NOMO-1 (cell line): ENCODE measurements around the gene MTMR3.

Experiments used
- DNase-seq, 2 experiments: peaks; one replicate each; lab custom pipeline; 2025; ENCODE audit not compliant: unreplicated experiment in 2 of 2; lab: John Stamatoyannopoulos, UW

MTMR3 gene

GRCh38 chr22:29998627-29999384 lies 115.8 kb downstream of the MTMR3 start:
- DNase-seq = no peak

GRCh38 chr22:30000566-30000965 lies 117.6 kb downstream of the MTMR3 start:
- DNase-seq = no peak

DNA sequence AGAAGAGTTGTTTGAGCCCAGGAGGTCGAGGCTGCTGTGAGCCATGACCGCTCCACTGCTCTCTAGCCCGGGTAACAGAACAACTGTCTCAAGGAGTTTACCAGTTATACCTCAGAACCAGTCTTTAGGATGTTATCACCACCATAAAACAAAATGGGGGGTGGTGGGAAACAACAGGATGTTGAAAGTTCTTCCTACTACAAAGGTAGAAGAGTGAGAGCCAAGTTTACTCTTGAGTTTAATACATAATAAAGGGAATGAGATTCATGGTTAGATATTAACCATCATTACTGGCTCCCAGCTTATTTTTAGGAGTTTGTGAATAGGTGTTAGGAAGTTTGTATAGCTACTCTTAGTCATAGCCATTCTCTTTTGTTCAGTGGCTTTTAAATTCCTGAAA lies 118.5 kb downstream of the MTMR3 start:
- DNase-seq = no peak

GRCh38 chr22:30002861-30003486 lies 120.0 kb downstream of the MTMR3 start:
- DNase-seq = no peak

- DNase-seq = no peak
These were observed 121.1 kb downstream of the MTMR3 start for GRCh38 chr22:30004101-30004500.

DNA sequence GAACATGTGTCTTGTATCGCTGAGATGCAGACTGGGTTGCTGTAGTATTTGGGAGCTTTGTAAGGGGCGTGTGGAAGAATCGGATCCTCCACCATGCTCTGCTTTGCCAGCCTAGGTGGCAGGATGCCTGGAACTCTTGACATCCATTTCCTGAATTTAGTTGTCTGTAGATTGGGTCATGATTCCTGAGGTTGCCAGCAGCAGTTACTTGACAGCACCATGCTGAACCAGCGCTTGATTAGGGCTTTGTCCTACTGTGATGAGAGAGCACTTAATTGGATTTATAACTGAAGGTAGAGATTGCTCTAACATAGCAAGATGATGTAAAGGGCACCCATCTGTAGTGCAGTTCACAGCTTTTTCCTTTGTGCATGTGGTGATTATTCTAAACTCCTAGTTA lies 121.7 kb downstream of the MTMR3 start:
- no peak for DNase-seq

GRCh38 chr22:30005213-30005857 lies 122.4 kb downstream of the MTMR3 start:
- peak; percentile 9 to 58 for DNase-seq

DNA sequence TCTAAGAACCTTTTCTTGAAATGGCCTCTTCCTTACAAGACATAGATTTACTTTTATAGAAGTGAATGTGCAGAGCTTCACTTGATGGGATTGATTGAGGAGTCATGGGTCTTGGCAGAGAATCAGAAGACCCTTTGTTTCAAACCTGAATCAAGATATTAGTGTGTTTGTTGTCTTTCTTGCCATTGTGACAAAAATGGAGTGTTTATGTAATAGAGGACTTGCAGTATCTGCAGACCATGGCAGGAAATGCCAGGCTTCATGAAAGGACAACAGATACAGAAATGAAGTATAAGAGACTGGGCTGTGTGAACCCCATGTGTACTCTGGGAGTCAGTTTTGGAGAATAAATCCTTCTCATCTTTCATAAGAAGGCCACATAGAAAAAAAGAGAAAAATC lies 124.4 kb downstream of the MTMR3 start:
- DNase-seq = no peak

DNA sequence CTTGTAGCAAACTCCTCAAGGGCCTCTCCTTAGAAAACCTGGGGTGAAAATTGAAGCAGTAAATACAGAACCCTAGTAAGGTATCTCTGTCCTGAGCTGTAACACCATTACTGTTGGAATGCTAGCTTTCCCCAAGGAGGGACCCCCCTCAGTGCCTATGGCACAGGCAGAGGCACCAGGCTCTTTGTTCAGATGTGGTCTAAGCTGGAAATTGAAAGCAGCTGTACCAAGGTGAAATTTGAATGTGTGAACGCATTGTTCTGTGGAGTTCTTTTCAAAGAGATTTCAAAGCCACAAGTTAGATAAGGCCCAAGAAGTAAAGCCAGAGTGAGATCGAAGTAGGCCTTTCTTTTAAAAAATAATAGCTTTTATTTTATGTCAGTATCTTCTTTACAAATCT lies 125.4 kb downstream of the MTMR3 start:
- no peak for DNase-seq

DNA sequence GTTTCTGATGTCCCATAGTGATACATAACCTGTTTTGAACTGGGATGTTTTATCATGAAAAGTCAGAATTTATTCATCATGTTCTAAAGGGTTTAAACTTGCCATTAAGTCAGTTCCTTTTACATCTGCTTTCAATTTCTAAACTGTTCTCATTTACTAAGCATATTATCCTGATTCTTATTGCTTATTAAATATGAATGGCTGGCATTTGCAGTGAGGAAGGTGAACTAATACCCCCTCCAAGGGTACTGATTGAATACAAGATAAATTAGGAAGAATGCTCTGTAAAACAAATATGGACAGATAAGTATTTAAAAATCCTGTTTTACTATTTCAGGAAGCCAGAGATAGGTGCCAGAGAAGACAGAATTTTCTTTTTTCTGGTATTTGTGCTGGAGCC lies 126.5 kb downstream of the MTMR3 start:
- no peak for DNase-seq

DNA sequence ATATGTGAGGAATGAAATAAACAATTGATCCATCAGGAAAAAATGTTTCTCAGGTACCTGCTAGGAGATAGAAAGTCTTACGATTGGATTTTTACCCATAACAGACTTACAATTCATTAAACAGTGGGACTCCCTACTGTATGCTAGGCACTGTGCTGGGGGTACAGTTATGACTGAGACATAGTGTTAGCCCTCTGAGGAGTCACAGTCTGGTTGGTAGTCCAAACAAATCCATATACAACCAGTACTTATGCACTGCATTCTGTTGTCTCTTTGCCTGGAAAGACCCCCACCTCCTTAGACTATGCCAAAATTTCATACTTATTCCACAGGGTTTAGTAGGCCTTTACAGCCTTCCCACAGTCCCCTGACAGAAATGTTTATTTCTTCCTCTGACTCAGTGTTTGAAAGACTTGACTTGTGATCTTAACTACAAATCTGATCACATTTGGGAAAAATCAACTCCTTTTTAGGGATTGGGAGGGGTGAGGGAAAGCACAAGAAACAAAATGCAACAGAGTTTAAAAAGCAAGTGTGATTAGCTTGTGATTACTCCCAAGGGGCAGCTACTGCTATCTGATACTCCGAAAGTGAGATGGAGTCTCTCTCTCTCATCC lies 127.9 kb downstream of the MTMR3 start:
- no peak for DNase-seq

DNA sequence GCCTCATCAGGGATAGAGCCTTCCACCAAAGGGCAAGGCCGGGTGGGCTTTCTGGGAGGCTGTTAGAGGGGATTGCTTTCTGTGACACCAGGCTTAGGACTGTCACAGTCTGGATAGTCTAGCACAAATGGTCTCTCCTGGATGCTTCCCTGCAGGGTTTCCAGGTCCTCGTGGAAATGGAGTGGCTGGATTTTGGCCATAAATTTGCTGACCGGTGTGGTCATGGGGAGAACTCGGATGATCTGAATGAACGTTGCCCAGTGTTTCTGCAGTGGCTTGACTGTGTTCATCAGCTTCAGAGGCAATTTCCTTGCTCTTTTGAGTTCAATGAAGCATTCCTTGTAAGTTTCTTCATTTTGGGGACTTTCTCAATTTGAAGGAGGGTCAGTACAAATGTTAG lies 130.2 kb downstream of the MTMR3 start:
- no peak for DNase-seq

DNA sequence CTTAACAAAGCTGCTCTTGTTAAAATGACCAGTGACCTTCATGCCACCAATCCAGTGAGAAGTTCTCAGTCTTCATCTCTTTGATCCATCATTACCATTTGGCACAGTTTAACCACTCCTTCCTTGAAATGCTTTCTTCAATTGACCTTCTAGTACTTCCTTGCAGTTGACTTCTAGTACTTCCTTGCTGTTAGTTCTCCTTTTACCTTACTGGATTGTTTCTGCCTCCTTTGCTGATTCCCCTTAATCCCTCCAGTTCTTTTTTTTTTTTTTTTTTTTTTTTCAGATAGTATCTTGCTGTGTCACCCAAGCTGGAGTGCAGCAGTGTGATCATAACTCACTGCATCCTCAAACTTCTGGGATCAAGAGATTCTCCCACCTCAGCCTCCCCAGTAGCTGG lies 131.3 kb downstream of the MTMR3 start:
- DNase-seq = peak in 1 of 2 experiments; percentile 11

GRCh38 chr22:30015229-30015797 lies 132.3 kb downstream of the MTMR3 start:
- no peak for DNase-seq

DNA sequence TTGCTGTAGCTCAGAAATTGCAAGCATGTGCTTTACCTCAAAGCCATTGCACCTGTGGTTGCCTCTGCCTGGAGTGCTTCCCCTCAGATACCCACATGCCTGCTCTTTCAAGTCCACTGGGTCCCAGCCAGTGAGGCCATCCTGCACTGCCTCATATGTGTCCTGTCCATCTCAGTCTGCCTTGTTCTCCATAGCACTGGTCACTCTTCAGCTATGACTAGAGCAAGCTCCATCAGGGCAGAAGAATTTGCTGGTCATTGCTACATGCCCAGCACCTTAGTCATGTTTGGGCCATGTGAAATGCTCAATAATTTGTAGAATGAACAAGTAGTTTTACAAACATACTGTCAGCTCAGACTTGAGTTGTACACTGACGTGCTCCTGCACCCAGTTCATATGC lies 132.9 kb downstream of the MTMR3 start:
- DNase-seq = no peak

- no peak for DNase-seq
These were observed 133.6 kb downstream of the MTMR3 start for GRCh38 chr22:30016596-30016995.

DNA sequence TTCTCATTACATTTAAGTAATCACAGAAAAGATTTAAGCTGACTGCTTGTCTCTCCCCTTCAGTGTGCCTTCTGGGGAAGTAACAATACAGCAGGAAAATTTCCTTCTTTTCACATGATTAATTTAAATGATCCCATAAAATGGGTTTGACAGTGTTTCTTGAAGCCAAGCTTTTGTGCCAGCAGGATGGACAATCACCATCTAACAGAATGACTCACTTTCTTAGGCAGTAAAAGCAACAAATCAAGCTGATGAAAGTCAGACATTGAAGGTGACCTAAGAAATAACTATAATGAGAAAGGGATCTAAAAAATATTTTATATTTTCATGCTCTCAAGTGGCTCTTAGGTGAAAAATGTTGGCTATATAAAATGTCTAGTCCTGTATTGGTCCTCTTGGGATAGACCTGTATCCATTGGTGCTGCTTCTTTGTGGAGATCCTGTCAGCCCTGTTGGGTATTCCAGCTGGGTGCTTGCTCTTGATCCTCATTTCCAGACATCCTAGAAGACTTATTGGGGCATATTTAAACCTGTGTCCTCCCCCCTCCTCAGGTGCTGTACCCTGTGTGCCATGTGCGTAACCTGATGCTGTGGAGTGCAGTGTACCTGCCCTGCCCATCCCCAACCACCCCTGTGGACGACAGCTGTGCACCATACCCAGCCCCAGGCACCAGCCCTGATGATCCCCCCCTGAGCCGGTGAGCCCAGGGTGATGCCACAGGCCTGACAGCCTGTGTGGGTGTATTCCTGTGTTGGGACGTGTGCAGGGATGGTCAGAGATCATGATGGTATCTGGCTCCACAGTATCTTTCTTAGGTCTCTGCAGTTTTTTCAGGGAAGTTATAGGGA lies 134.6 kb downstream of the MTMR3 start:
- DNase-seq = no peak

DNA sequence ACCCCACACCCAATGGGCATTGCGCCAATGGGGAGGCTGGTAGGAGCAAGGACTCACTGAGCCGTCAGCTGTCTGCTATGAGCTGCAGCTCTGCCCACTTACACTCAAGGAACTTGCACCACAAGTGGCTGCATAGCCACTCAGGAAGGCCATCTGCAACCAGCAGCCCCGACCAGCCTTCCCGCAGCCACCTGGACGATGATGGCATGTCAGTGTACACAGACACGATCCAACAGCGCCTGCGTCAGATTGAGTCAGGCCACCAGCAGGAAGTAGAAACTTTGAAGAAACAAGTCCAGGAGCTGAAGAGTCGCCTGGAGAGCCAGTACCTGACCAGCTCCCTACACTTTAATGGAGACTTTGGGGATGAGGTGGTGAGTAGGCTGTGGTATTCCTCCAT lies 137.5 kb downstream of the MTMR3 start:
- no peak for DNase-seq

- DNase-seq = no peak
These were observed 138.4 kb downstream of the MTMR3 start for GRCh38 chr22:30021338-30021737.

GRCh38 chr22:30021881-30022619 lies 139.1 kb downstream of the MTMR3 start:
- DNase-seq = no peak
